C1 segment of cervical spinal cord (tissue), 14 donors: ENCODE measurements around the gene SPHKAP.
"Not testable (repeated sequence)": the region's sequence is repeated elsewhere in the genome, so short reads cannot be mapped to it uniquely, and the experiment has no call there.

Experiments
- DNase-seq, 14 donors: peaks; one replicate each; lab custom pipeline; 2025; lab: John Stamatoyannopoulos, UW

Gene SPHKAP

DNA sequence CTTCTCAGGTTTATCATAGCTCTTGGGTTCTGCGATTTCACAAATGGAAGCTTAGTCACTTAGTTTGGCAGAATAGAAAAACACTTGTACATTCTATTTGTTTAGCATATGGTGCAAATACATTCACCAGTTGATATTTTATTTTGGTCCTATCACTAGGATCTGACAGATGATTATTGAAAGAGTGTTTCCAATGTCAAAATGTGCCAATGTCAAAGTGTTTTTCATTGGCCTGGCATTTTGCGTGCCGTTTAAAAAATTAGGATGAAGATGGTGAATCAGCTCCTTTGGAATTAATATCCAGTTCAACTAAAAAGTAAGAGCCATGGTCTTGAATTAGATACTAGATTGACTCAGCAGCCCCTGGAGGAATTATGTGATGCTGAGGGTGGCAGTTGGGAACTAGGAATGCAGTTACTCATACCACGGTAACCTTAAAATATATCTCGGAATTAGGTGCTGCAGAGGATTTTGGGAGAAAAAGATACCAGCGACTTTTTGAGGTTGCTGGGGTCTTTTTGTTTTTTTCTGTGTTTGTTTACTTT is 87.0 kb downstream of the SPHKAP start:
- DNase-seq, result no peak

DNA sequence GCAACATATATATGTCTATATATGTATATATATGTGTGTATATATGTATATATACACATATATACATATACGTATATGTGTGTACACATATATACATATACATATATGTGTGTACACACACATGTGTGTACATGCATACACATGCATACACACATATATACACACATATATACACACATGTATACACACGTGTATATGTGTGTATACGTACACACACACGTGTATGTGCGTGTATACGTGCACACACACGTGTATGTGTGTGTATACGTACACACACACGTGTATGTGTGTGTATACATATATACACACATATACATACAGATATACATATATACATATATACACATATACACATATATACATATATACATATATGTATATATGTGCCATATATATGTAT is 89.4 kb downstream of the SPHKAP start:
- DNase-seq, result no peak

DNA sequence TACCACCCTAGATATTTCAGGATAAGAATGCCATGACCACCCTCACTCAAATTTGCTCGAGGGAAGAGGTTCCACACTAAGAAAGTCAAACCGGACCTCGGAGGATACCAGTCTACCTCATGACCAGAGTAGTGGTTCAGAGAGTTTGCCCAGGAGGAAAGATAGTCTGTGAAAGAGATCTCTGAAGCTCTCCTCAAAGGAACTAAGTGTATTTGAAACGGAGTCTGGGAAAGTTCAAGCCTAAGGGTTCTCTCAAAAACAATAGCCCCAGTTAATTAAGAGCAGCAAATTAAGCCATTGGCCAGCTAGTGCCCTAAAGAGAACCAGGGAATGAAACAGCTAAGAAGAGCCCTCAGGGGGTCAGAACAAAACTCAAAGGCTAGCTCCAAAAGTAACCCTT is 94.9 kb downstream of the SPHKAP start:
- no peak for DNase-seq

DNA sequence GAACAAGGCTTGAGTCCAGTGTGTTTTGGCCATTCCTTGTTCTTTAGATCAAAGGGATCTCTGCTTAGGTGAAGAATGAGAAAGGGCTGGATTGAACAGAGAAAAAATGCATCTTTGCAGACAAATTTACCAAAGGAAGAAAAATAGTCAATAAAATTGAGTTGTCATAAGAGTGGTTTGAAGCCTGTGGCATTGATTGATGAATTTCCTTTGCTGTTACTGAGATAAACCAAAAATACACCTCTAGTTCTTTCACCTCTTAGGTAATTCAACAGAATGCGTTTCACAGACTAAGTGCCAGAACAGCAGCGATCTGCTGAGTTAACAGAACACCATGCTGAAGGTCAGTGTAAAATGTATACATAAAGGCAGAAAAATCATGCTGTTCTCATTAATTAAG is 96.8 kb downstream of the SPHKAP start:
- DNase-seq, result peak in 1 of 14 donors; percentile 19

DNA sequence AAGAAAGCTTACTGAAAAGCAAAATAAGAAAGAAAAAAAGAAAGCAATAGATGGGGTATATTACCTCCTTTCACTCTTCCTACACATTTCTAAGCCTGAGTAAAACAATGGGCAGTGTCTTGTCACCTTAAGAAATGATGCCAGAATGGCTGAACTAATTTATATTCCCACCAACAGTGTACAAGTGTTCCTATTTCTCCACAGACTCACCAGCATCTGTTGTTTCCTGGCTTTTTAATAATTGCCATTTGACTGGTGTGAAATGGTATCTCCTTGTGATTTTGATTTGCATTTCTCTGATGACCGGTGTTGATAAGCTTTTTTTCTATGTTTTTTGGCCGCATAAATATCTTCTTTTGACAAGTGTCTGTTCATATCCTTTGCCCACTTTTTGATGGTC is 98.4 kb downstream of the SPHKAP start:
- DNase-seq, result peak in 1 of 14 donors; percentile 49

DNA sequence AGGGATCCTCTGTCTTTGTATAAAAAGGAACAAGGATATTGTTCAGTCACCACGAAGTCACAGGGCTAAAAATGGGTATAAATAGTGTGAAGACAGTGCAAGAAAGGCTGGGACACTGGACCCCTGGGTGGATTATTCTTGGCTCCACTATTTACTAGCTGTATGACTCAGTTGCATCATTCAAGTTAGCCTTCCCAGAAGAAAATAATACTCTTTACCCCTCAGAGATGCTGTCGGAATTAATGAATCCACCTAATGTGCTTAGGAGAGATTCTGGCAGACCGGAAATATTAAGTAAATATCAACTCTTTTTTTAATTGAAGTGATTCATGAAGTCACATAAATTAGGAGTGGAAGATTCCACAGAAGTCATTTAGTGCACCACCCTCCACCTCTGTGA is 98.9 kb downstream of the SPHKAP start:
- no peak for DNase-seq

DNA sequence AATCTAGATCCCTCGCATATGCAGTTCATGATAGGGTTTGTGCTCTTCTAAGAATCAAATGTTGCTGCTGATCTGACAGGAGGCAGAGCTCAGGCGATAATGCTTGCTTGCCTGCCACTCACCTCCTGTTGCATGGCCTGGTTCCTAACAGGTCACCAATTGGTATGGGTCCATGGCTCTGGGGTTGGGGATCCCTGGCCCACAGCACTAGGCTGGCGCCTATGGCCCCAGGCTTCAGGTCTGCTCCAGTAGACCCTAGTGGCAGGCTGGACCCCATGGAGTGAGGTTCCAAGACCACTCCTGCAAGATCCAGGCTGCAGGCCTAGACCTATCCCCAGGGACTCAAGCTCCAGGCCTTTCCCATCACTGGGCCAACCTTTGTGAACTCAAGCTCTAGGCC is 102.3 kb downstream of the SPHKAP start:
- no peak for DNase-seq

DNA sequence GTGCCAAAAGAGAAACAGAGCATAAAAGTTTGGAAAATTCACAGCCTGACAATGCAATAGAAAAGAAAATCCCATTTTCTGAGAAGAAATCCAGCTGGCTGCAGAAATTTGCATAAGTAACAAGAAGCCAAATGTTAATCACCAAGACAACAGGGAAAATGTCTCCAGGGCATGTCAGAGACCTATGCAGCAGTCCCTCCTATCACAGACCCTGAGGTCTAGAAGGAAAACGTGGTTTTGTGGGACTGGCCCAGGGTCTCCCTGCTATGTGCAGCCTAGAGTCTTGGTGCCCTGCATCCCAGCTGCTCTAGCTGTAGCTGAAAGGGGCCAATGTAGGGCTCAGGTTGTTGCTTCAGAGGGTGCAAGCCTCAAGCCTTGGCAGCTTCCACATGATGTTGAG is 104.8 kb downstream of the SPHKAP start:
- not testable (repeated sequence) for DNase-seq

DNA sequence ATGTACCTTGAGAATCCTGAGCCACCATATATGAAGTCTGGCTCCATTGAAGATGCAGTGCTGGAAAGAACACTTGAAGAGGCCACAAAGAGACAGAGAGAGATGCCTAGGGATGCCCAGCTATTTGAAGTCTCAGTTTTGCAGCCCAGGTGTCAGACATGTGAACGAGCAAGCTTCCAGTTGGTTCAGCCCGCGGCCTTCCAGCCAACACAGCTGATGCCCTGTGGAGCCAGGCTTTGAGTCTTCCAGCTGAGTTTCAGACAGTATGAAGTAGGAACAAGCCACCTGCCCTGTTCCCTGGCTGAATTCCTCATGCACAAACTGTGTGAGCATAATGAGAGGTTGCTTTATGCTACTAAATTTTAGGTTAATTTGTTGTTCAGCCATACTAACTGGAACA is 108.8 kb downstream of the SPHKAP start:
- peak in 1 of 14 donors; percentile 61 for DNase-seq

DNA sequence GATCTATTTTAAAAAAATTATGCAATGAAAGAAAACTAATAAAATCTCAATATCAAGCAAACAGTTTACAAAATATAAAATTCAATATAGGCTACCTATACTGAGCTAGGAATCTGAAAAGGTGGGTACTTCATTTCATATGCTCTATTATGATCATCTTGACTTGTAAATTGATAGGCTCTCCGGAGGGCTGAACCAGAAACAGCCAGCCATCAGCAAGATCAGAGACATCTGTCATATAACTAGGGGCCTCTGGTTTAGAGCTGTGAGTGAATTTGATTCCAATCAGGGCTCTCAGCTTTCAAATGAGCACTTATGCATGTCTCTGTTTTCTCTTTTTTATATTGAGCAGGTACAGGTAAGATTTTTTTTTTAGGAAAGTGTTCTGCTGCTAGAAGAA is 114.2 kb downstream of the SPHKAP start:
- no peak for DNase-seq

DNA sequence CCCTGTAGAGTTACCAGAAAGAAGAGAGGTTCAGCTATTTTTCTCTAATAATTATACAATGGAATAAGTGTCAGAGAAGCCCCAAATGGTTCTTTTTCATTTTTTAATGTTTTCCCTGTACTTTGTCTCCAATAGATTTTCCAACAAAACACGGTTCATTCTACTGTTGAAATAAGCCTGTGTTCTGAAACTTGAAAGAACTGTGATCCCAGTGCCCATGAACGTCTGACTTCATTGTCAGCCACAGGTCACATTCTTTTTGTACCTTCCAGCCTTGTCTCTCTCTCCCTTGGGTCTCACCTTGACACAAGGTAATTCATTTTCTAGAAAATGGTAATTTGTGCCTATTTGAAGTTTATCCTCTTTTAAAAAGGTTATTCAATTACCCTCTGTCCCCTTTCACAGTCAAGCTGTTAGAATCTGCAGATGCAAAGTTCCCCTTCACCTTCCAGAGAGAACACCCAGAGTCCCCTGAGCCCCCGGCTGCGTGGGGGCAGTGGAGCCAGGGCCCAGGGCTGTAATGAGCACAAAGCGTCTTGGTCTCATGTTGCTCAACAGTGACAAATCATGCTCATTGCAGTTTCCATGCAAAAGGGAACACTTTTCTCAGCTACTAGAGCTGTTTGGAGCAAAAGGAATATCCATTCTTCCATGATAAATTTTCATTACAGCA is 115.2 kb downstream of the SPHKAP start:
- DNase-seq, result no peak

DNA sequence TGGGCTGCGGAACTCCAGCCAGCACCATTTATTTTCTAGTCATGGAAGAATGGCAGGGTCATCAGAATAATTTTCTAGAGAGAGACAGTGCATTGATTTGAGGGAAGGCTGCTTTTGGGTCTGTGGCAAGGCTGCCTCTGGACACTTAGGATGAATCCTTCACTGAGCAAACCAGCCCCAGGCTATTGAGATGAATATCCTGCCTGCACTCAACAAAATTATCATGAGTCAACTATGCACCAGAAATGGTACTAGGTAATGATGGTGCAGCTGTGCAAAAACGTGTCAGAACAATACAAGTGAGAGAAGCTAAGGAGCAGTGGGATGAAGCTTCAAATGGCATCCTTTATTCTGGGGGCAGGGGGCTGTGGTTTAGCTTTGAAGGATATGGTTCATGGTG is 115.8 kb downstream of the SPHKAP start:
- DNase-seq, result no peak

DNA sequence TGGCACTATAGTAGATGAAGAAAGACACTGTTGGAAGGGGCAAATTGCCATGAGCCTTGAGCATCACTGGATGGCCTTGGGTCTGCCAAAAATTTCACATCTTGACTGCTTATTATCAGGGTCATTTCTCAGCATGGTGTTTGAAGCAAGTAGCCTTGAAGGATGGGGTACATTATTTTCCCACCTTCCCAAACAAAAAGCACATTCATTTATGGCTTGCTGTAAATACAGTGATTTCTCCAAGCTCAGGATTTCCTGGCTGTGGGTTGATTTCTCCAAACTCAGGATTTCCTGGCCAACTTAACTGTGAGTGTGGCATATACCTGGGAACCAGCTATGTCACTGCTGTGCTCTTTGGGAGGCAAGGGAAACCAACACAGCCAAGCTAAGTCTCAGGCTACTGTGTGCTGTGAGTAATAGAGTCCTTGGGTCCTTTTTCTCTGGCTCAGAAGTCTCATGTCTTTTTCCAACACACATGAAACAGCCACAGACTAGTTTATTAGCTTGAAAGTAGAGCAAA is 116.6 kb downstream of the SPHKAP start:
- peak in 1 of 14 donors; percentile 31 for DNase-seq

DNA sequence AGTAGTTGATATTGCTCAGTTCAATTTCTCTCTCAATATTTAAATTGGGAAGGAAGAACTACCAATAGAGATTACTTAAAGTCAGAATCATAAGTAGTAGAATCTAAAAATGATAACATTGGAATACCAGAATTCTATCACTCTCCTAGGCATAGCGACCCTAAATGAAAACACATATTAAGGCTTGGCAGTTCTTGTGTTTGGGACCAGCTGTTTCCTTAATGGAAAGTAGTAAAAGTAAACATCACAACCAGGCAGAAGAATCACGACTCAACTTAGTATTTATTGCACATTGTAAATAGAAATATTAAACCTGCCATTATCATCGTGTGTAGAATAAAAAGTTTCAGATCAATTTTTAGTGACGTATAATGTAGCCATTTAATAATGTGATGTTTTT is 117.5 kb downstream of the SPHKAP start:
- DNase-seq, result no peak

DNA sequence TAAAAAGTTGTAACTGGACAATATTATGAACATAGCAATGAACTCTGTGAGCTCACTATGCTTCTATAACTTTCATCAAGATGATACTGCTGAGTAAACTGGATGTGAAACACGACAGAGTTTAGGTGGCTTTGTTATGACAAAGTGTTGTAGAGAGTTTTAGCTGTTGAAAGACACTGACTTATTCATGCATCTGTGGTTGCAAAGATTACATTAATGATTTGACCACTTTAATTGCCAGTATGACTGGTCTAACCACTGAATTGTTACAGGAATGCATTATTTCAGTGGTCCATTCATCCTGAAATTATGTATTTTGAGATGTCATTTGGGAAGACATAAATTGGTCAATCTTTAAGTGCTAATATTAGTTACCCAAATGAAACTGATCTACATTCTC is 117.9 kb downstream of the SPHKAP start:
- no peak for DNase-seq

DNA sequence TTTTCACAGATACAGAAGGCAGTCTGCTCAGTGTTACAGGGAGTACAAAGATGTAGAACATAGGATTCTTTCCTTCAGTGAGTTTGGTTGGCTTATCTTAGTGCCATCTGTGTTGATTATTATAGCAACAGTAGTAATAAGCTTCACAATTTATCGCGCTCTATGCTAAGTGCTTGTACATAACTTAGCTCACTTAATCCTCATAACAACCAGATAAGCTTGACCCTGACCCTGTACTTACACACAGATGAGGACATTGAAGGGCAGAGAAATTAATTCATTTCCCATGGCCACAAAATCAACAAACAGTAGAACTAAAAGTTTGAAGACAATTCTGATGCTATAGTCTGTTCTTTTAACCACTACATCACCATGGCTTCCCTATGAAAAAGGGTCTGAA is 121.8 kb downstream of the SPHKAP start:
- DNase-seq, result no peak

DNA sequence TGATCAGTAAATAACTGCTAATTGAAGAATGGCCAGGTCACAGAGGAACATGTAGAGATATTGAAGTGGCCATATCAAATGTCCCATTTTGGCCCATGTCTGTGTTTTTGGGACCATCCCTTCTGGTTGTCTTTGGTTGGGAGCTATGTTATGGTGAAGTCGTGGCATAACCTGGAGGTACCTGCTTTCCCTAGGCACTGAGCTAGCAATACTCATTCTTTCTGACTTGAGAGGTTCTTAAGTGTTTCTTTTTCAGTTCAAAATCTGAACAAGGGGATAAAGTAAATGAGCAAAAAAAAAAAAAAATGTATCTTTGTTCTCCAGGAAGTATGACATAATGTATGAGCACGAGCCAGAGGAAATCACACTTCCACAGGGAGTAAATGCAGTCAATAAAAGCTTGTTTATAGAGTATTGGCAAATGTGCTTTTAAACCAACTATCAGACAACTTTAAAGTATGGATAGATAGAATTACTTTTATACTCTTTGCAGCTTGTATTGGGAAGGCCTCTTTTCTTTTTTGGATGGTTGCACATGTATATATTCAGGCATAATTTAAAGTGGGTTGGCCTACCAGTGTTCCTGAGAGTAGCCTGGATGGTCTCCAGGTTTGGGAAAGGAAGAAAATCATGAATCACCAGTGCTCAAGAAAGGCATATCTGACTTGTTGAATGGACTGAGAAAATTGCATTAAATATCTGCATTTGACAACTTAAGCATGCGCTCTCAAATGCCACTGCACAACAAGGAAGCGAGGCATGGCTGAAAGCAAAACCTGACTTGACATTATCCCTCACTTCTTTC is 125.0 kb downstream of the SPHKAP start:
- DNase-seq, result no peak

DNA sequence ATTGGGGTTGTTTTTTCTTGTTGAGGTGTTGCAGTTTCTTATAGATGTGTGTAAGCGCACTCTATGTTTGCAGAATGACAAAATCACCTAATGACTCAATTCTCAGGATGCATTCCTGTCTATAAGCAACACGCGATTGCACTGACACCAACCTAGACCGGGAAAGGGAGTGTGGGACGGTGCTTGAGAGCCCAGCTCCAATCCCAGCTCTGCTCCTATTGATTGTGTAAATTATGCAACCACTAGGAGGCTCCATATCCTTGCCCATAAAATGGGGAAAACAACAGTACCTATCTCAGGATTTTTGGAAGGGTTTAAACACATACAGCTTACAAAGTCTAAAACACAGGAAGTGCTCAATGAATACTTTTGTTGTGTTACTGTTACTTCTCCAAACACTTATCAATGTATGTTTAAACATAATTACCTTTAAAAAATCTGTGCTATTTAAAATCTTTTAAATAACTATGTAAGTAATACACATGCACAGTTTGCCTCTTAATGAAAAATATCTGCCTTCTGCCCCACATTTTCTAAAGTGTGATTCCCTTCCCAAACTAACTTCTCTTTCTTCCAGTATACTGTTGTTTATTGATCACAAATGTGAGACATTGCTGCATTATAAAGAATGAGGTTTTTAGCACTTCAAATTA is 132.5 kb downstream of the SPHKAP start:
- peak in 1 of 14 donors; percentile 37 for DNase-seq

DNA sequence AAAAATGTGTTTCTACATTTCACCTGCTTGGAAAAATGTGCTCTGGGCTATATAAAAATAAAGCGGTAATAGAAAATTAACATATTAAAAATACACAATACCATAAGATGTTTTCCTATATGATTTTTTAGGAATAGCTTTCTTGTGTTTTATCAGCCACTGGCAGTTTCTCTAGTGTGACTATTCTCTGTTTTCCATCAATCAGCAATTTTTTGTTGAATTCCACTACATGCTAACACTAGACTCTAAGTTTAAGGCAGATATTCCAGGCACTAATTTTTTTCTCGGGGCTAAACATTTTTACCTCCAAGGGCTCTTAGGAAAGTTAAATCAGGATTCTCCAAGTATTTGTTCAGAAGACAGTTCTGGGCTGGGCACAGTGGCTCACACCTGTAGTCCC is 140.5 kb downstream of the SPHKAP start:
- no peak for DNase-seq

DNA sequence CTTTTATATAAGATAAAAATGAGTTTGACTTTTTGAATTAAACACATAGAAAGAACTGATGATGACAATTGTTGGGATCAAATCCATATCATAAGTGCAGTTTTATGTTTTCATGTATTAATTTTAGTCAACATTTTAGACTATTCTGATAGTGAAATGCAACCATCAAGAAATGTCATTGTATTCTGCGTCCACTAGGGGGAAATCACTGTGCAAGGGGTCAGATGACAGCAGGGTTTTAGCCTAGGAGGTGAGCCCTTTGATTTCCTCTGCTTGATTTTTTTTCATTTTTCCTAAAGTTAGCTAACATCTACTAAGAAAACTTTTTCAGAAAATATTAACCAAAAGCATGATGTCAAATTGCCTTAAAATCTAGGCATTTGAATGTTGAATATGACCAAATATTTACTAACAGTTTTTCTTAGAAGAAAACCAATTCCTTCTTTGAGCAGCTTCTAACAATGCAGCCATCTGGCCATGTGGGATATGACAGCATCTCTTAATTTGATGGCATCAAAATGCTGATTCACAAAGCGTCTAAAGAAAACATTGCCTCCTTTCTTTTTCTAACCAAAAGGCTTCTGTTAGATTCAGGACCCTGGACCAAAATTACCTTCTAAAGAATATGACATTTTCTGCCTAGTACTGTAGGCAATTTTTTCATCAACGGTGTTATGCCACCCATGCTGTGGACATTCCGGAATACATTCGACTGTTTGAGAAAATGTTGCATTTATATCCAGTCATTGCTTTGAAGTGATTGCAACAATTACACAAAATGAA is 141.5 kb downstream of the SPHKAP start:
- DNase-seq, result peak in 1 of 14 donors; percentile 43

DNA sequence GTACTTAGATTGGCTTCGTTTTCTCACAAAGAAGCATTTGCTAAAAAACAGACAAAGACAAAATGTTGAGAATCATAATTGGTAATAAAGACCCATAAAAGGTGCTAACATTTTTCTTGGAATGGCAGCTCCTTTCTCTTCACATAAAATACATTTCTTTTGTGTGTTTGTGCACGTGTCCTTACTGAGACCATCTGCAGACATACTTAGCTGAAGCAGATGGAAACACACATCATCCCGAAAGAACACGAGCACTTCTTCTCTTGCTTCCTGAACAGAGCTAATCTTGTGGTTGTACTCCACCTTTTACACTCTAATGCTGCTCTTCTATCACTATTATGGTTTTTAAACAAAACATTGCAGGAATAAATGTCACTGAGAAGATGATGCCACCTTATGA is 142.5 kb downstream of the SPHKAP start:
- peak in 1 of 14 donors; percentile 43 for DNase-seq
